Measurements from ENCODE around the gene FILIP1L.

DNA sequence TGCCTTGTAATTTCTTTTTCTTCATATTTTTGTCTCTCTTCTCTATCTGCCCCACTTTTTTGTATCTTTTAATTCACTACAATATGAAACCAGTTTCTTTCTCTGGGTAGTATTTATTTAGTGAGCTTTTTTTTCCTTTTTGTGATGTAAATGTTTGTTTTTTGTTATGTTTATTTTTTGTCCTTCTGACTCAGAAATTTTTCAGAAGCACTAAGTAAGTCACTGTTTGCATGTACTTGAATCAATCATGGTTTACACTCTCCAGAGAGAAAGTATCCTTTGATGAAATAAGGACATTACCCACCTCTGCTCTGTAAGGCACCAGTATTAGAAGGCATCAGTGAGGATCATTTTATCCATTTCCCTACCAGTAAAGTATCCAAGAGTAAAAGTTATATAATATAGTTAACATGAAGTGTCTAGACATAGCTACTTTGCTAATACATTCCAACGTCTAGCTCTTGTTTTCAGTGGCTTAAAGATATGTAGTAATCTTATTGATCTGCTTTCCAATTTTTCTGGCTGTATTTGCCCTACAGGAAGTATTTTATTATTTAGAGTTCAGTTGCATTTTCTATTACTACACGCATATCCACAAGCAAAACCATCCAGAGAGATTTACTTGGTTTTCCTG is 25.4 kb downstream of the FILIP1L start:
- TF ChIP-seq, protein P1, sequence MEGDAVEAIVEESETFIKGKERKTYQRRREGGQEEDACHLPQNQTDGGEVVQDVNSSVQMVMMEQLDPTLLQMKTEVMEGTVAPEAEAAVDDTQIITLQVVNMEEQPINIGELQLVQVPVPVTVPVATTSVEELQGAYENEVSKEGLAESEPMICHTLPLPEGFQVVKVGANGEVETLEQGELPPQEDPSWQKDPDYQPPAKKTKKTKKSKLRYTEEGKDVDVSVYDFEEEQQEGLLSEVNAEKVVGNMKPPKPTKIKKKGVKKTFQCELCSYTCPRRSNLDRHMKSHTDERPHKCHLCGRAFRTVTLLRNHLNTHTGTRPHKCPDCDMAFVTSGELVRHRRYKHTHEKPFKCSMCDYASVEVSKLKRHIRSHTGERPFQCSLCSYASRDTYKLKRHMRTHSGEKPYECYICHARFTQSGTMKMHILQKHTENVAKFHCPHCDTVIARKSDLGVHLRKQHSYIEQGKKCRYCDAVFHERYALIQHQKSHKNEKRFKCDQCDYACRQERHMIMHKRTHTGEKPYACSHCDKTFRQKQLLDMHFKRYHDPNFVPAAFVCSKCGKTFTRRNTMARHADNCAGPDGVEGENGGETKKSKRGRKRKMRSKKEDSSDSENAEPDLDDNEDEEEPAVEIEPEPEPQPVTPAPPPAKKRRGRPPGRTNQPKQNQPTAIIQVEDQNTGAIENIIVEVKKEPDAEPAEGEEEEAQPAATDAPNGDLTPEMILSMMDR (conservative IDR thresholded peaks at IDR 0.05; ENCODE audit: low read depth, low read length): no peak
- no peak for TF ChIP-seq EZH2 (IDR thresholded peaks at IDR 0.05; ENCODE audit: borderline replicate concordance, low read depth, low read length, poor library complexity, severe bottlenecking)
